Islet precursor cell (in vitro differentiated cells): ENCODE results near the gene SULF2.

Source experiments
- DNase-seq: peaks from one replicate; pipeline ENCODE4 v3.0.0-alpha.2; 2018

SULF2 gene

GRCh38 chr20:47708953-47709833 is 76.1 kb downstream of the SULF2 start:
- no peak for DNase-seq

- DNase-seq: no peak
Measured at GRCh38 chr20:47708140-47708807, 77.0 kb downstream of the SULF2 start.

- DNase-seq: no peak
Measured at GRCh38 chr20:47706345-47706744, 78.9 kb downstream of the SULF2 start.

GRCh38 chr20:47705497-47705856 is 79.8 kb downstream of the SULF2 start:
- no peak for DNase-seq

GRCh38 chr20:47704746-47705496 is 80.4 kb downstream of the SULF2 start:
- no peak for DNase-seq

GRCh38 chr20:47703748-47704147 is 81.5 kb downstream of the SULF2 start:
- DNase-seq: no peak

- DNase-seq: no peak
Measured at GRCh38 chr20:47701612-47702011, 83.7 kb downstream of the SULF2 start.

GRCh38 chr20:47700327-47700726 is 85.0 kb downstream of the SULF2 start:
- DNase-seq: no peak

- DNase-seq: no peak
Measured at GRCh38 chr20:47699818-47700217, 85.5 kb downstream of the SULF2 start.

GRCh38 chr20:47698142-47698541 is 87.1 kb downstream of the SULF2 start:
- no peak for DNase-seq

GRCh38 chr20:47696856-47697255 is 88.4 kb downstream of the SULF2 start:
- DNase-seq: no peak

GRCh38 chr20:47694021-47694818 is 91.1 kb downstream of the SULF2 start:
- no peak for DNase-seq

- DNase-seq: no peak
Measured at GRCh38 chr20:47691625-47692024, 93.7 kb downstream of the SULF2 start.

GRCh38 chr20:47689731-47690130 is 95.5 kb downstream of the SULF2 start:
- no peak for DNase-seq

- no peak for DNase-seq
Measured at GRCh38 chr20:47688385-47689381, 96.6 kb downstream of the SULF2 start.

GRCh38 chr20:47687095-47687987 is 97.9 kb downstream of the SULF2 start:
- no peak for DNase-seq

- DNase-seq: peak; percentile 78
Measured at GRCh38 chr20:47686545-47686944, 98.7 kb downstream of the SULF2 start.

- no peak for DNase-seq
Measured at GRCh38 chr20:47684306-47685080, 100.8 kb downstream of the SULF2 start.

GRCh38 chr20:47682916-47683315 is 102.4 kb downstream of the SULF2 start:
- no peak for DNase-seq
